ENCODE results near the gene FSHR.

Gene FSHR

GRCh38 chr2:48948400-48949125 lies 205.8 kb downstream of the FSHR start:
- Histone ChIP-seq H3K9ac (ENCODE audit: low read depth, low read length) (no peak overlapping the region), H3K36me3 (ENCODE audit: control insufficient read depth, insufficient read depth, low read length) (no peaks in the 10 kb centered on the region), H3K4me1 (ENCODE audit: control insufficient read depth, insufficient read depth, low read length) (no peaks in the 10 kb centered on the region)

GRCh38 chr2:48946449-48947048 lies 207.8 kb downstream of the FSHR start:
- H3K36me3 ChIP-seq (ENCODE audit: control insufficient read depth, insufficient read depth, low read length): no peaks in the 10 kb centered on the region
- no peak overlapping the region for H3K9ac ChIP-seq (ENCODE audit: low read depth, low read length)
- no peaks in the 10 kb centered on the region for H3K27me3 ChIP-seq (ENCODE audit: control insufficient read depth, insufficient read depth, low read length)
- no peaks in the 10 kb centered on the region for H3K9me3 ChIP-seq (ENCODE audit: control insufficient read depth, insufficient read depth, low read length)
- H3K4me1 ChIP-seq (ENCODE audit: control insufficient read depth, insufficient read depth, low read length): no peaks in the 10 kb centered on the region
- H3K4me3 ChIP-seq (ENCODE audit: low read depth, low read length): no peak overlapping the region

More at GRCh38 chr2:48948400-48949125, 205.8 kb downstream of the FSHR start:
- Histone ChIP-seq H3K9me3 (ENCODE audit: control insufficient read depth, insufficient read depth, low read length) (no peaks in the 10 kb centered on the region), H3K4me3 (ENCODE audit: low read depth, low read length) (no peak overlapping the region), H3K27me3 (ENCODE audit: control insufficient read depth, insufficient read depth, low read length) (no peaks in the 10 kb centered on the region)

- no peaks in the 10 kb centered on the region for H3K9me3 ChIP-seq (ENCODE audit: control insufficient read depth, insufficient read depth, low read length)
- no peak overlapping the region for H3K9ac ChIP-seq (ENCODE audit: low read depth, low read length)
- no peaks in the 10 kb centered on the region for H3K36me3 ChIP-seq (ENCODE audit: control insufficient read depth, insufficient read depth, low read length)
These were observed 209.4 kb downstream of the FSHR start for GRCh38 chr2:48944956-48945355.

DNA sequence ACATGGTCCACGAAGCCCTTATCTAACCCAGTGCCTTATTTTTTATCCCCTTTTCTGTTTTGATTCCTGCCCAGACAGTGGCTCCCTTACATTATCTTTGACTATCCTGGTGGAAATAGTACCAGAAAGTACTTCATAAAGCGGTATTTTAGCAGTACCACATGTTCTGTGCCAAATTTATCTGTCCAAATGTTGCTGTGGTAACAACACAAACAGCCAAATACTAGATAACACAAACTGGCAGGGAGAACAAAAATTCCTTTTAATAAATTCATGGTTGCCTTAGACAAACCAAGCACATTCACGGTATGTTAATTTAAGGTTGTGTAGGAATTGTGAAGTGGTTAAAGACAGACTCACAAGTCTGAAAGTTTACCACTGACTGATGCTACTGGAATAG lies 210.9 kb downstream of the FSHR start:
- H3K27me3 ChIP-seq (ENCODE audit: control insufficient read depth, insufficient read depth, low read length): no peaks in the 10 kb centered on the region
- no peak overlapping the region for H3K4me3 ChIP-seq (ENCODE audit: low read depth, low read length)
- no peaks in the 10 kb centered on the region for H3K9me3 ChIP-seq (ENCODE audit: control insufficient read depth, insufficient read depth, low read length)
- no peaks in the 10 kb centered on the region for H3K4me1 ChIP-seq (ENCODE audit: control insufficient read depth, insufficient read depth, low read length)
- H3K36me3 ChIP-seq (ENCODE audit: control insufficient read depth, insufficient read depth, low read length): no peaks in the 10 kb centered on the region
- no peak overlapping the region for H3K9ac ChIP-seq (ENCODE audit: low read depth, low read length)

More at GRCh38 chr2:48944956-48945355, 209.4 kb downstream of the FSHR start:
- Histone ChIP-seq H3K4me3 (ENCODE audit: low read depth, low read length) (no peak overlapping the region), H3K4me1 (ENCODE audit: control insufficient read depth, insufficient read depth, low read length) (no peaks in the 10 kb centered on the region), H3K27me3 (ENCODE audit: control insufficient read depth, insufficient read depth, low read length) (no peaks in the 10 kb centered on the region)

GRCh38 chr2:48941908-48942307 lies 212.4 kb downstream of the FSHR start:
- no peaks in the 10 kb centered on the region for H3K4me1 ChIP-seq (ENCODE audit: control insufficient read depth, insufficient read depth, low read length)
- H3K9me3 ChIP-seq (ENCODE audit: control insufficient read depth, insufficient read depth, low read length): no peaks in the 10 kb centered on the region
- H3K27me3 ChIP-seq (ENCODE audit: control insufficient read depth, insufficient read depth, low read length): no peaks in the 10 kb centered on the region
- H3K36me3 ChIP-seq (ENCODE audit: control insufficient read depth, insufficient read depth, low read length): no peaks in the 10 kb centered on the region
- H3K4me3 ChIP-seq (ENCODE audit: low read depth, low read length): no peak overlapping the region
- no peak overlapping the region for H3K9ac ChIP-seq (ENCODE audit: low read depth, low read length)

DNA sequence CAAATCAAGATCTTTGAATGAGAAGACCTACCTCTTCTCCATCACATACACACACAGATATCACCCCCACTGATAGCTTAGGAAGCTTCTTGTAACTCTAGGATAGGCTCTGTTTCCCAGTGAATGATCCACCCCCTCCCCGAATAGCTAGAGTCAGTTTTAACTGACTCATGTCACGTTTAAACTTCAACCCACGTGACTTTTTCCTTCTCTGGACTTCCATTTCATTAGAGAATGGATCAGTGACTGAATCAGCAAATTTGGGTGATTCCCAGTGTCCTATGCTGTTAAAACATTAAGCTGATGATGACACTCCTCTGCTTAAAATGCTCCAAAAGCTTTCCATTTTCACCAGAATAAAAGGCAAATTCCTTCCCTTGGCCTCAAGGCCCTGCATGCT lies 212.9 kb downstream of the FSHR start:
- no peaks in the 10 kb centered on the region for H3K36me3 ChIP-seq (ENCODE audit: control insufficient read depth, insufficient read depth, low read length)
- H3K4me1 ChIP-seq (ENCODE audit: control insufficient read depth, insufficient read depth, low read length): no peaks in the 10 kb centered on the region
- no peak overlapping the region for H3K9ac ChIP-seq (ENCODE audit: low read depth, low read length)

DNA sequence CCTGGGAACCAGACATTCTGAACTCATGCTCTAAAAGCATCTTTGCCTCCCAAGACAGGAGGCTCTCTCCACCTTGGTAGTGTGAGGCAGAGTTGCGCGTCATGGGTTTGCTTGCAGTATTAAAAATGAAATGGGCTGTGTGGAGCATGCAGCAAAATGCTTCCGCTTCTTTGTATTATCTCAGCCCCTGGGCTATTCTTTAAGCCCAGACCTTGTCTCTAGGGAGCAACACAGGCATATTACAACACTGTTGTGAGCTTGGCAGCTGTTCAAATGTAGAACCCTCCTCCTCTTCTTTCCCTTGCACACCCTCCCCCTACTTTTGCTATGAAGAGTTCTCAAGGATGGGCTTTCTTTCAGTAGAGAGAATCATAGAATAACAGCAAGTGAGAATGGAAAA lies 213.7 kb downstream of the FSHR start:
- H3K4me3 ChIP-seq (ENCODE audit: low read depth, low read length): no peak overlapping the region
- no peaks in the 10 kb centered on the region for H3K27me3 ChIP-seq (ENCODE audit: control insufficient read depth, insufficient read depth, low read length)
- H3K36me3 ChIP-seq (ENCODE audit: control insufficient read depth, insufficient read depth, low read length): no peaks in the 10 kb centered on the region
- no peaks in the 10 kb centered on the region for H3K9me3 ChIP-seq (ENCODE audit: control insufficient read depth, insufficient read depth, low read length)
- no peaks in the 10 kb centered on the region for H3K4me1 ChIP-seq (ENCODE audit: control insufficient read depth, insufficient read depth, low read length)
- no peak overlapping the region for H3K9ac ChIP-seq (ENCODE audit: low read depth, low read length)

More for the DNA sequence above, 212.9 kb downstream of the FSHR start:
- no peaks in the 10 kb centered on the region for H3K27me3 ChIP-seq (ENCODE audit: control insufficient read depth, insufficient read depth, low read length)
- no peak overlapping the region for H3K4me3 ChIP-seq (ENCODE audit: low read depth, low read length)
- H3K9me3 ChIP-seq (ENCODE audit: control insufficient read depth, insufficient read depth, low read length): no peaks in the 10 kb centered on the region

DNA sequence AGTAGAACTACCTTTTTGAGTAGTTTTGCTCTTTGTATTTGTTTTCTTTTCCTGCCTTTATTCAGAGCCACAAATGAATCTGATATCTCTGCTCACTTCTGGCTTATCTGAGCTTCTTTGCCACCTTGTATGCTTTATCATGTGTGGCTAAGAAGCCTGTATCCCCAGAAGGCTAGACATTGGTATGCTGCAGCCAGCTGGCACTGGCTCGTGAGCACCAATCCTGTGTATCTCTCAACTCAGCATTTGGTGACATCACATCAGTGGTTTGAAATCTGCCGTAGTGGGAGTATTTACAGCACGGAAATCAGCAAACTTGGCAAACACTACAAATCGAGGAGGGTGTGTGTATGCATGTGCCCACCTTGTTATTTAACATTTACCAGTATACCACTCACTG lies 215.1 kb downstream of the FSHR start:
- Histone ChIP-seq H3K9ac (ENCODE audit: low read depth, low read length) (no peak overlapping the region), H3K36me3 (ENCODE audit: control insufficient read depth, insufficient read depth, low read length) (no peaks in the 10 kb centered on the region), H3K4me1 (ENCODE audit: control insufficient read depth, insufficient read depth, low read length) (no peaks in the 10 kb centered on the region), H3K9me3 (ENCODE audit: control insufficient read depth, insufficient read depth, low read length) (no peaks in the 10 kb centered on the region), H3K27me3 (ENCODE audit: control insufficient read depth, insufficient read depth, low read length) (no peaks in the 10 kb centered on the region), H3K4me3 (ENCODE audit: low read depth, low read length) (no peak overlapping the region)

DNA sequence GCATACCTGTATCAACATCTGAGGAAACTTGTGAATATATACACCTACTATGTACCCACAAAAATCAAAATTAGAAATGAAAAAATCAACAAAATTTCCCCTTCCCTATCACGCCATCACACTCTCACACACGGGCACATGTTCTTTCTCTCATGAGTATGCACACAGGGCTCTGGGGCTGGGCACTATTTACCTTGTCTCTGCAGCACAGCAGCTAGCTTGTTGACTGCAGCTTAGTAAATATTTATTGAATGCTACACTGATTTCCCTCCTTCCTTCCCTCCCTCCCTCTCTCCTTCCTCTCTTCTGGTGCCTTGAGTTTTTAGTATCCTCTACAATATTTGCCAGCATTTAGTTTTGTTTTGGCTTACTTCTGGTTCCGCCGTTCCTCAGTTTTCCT lies 216.1 kb downstream of the FSHR start:
- Histone ChIP-seq H3K4me3 (ENCODE audit: low read depth, low read length) (no peak overlapping the region), H3K27me3 (ENCODE audit: control insufficient read depth, insufficient read depth, low read length) (no peaks in the 10 kb centered on the region), H3K4me1 (ENCODE audit: control insufficient read depth, insufficient read depth, low read length) (no peaks in the 10 kb centered on the region), H3K9ac (ENCODE audit: low read depth, low read length) (no peak overlapping the region), H3K36me3 (ENCODE audit: control insufficient read depth, insufficient read depth, low read length) (no peaks in the 10 kb centered on the region), H3K9me3 (ENCODE audit: control insufficient read depth, insufficient read depth, low read length) (no peaks in the 10 kb centered on the region)

DNA sequence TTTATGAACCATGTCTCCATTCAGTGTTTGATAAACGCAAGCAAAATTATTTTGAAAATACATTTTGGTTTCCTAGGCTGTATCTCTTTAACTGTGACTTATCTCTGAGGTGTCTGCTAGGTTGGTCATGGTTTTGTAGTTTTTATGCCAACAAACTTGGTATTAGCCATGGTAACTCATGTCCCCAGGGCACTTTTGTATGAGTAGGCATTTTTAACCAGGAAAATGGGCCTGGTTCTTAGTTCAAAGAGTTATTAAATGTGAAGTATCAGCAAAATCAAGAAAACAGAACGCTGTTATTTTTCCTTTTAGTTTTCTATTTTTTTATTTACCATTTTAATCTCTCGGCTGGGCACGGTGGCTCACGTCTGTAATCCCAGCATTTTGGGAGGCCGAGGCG lies 219.5 kb downstream of the FSHR start:
- H3K27me3 ChIP-seq (ENCODE audit: control insufficient read depth, insufficient read depth, low read length): no peaks in the 10 kb centered on the region
- H3K9ac ChIP-seq (ENCODE audit: low read depth, low read length): no peak overlapping the region
- no peaks in the 10 kb centered on the region for H3K4me1 ChIP-seq (ENCODE audit: control insufficient read depth, insufficient read depth, low read length)
- H3K36me3 ChIP-seq (ENCODE audit: control insufficient read depth, insufficient read depth, low read length): no peaks in the 10 kb centered on the region
- H3K9me3 ChIP-seq (ENCODE audit: control insufficient read depth, insufficient read depth, low read length): no peaks in the 10 kb centered on the region
- no peak overlapping the region for H3K4me3 ChIP-seq (ENCODE audit: low read depth, low read length)

DNA sequence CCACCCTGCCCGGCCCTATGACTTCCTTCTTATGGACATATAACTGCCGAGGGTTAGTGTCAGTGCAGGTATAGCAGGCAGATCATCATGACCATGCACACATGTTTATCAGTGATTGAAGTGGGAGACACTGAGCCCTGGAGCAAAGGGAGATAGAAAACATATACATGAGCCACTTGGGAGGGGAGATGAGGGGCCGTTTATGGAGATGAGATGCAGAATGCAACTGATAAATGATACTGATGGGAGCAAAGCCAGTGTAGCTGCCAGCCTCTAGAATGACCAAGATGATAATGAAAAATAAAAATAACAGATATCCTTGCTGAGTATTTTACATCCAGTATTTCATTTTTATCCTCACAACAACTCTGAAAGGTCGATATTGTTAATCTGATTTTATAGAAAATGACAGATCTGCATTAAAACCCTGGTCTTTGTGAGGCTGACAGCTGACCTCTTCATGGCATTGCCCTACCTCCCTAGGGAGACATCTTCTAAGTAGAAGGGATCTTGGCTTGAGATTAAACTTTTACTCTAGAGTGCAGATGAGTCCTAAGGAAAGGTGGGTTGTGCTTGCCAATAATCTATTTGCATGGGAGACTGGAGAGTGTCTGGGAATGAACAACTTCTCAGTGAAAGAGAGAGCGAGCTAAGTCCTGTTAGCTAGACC lies 220.4 kb downstream of the FSHR start:
- no peaks in the 10 kb centered on the region for H3K9me3 ChIP-seq (ENCODE audit: control insufficient read depth, insufficient read depth, low read length)
- H3K4me1 ChIP-seq (ENCODE audit: control insufficient read depth, insufficient read depth, low read length): no peaks in the 10 kb centered on the region

GRCh38 chr2:48932667-48933066 lies 221.6 kb downstream of the FSHR start:
- Histone ChIP-seq H3K36me3 (ENCODE audit: control insufficient read depth, insufficient read depth, low read length) (no peaks in the 10 kb centered on the region), H3K9ac (ENCODE audit: low read depth, low read length) (no peak overlapping the region), H3K4me3 (ENCODE audit: low read depth, low read length) (no peak overlapping the region), H3K27me3 (ENCODE audit: control insufficient read depth, insufficient read depth, low read length) (no peaks in the 10 kb centered on the region), H3K4me1 (ENCODE audit: control insufficient read depth, insufficient read depth, low read length) (no peaks in the 10 kb centered on the region), H3K9me3 (ENCODE audit: control insufficient read depth, insufficient read depth, low read length) (no peaks in the 10 kb centered on the region)

More for the DNA sequence above, 220.4 kb downstream of the FSHR start:
- Histone ChIP-seq H3K36me3 (ENCODE audit: control insufficient read depth, insufficient read depth, low read length) (no peaks in the 10 kb centered on the region), H3K9ac (ENCODE audit: low read depth, low read length) (no peak overlapping the region), H3K4me3 (ENCODE audit: low read depth, low read length) (no peak overlapping the region), H3K27me3 (ENCODE audit: control insufficient read depth, insufficient read depth, low read length) (no peaks in the 10 kb centered on the region)
